KMS-11 (cell line): Measurements from ENCODE around the gene CRHR1.

Experiments used
- H2AFZ ChIP-seq: fragments of 200-600 bp; sonication (generic); 2 replicates; pipeline ENCODE4 v1.6.1; 2016; ENCODE audit warnings: antibody characterized with exemption, mixed run types, low read depth
- H3K27ac ChIP-seq: fragments of 200-600 bp; sonication (generic); 2 replicates; pipeline ENCODE4 v1.6.1; 2016; ENCODE audit warnings: mild to moderate bottlenecking, mixed run types
- H3K27me3 ChIP-seq: fragments of 200-600 bp; sonication (generic); 2 replicates; pipeline ENCODE4 v1.6.1; 2017; ENCODE audit warnings: mild to moderate bottlenecking, low read depth, mixed run types, moderate library complexity; ENCODE audit not compliant: insufficient read depth
- H3K36me3 ChIP-seq: fragments of 200-600 bp; sonication (generic); 2 replicates; pipeline ENCODE4 v1.6.1; 2017; ENCODE audit warnings: mild to moderate bottlenecking, mixed run types; ENCODE audit not compliant: insufficient read depth
- H3K4me1 ChIP-seq: fragments of 200-600 bp; sonication (generic); 2 replicates; pipeline ENCODE4 v1.6.1; 2016; ENCODE audit warnings: mild to moderate bottlenecking, low read depth, mixed run types; ENCODE audit not compliant: poor library complexity, severe bottlenecking
- H3K4me2 ChIP-seq: fragments of 200-600 bp; sonication (generic); 2 replicates; pipeline ENCODE4 v1.7.0; 2016; ENCODE audit warnings: mild to moderate bottlenecking, mixed run types
- H3K4me3 ChIP-seq: fragments of 200-600 bp; sonication (generic); IDR thresholded peaks from 2 replicates; pipeline ENCODE4 v1.6.1; 2017; ENCODE audit warnings: low read depth, low read length, mixed read lengths; ENCODE audit not compliant: insufficient read depth
- H3K79me2 ChIP-seq: fragments of 200-600 bp; sonication (generic); 2 replicates; pipeline ENCODE4 v1.6.1; 2016; ENCODE audit warnings: low read depth, mixed run types; ENCODE audit not compliant: insufficient read depth
- H3K9ac ChIP-seq: fragments of 200-600 bp; sonication (generic); 2 replicates; pipeline ENCODE4 v1.6.1; 2016; ENCODE audit warnings: mild to moderate bottlenecking, mixed run types
- H4K20me1 ChIP-seq: fragments of 200-600 bp; sonication (generic); 2 replicates; pipeline ENCODE4 v1.6.1; 2016; ENCODE audit warnings: mild to moderate bottlenecking, mixed run types; ENCODE audit not compliant: insufficient read depth
- CTCF ChIP-seq: fragments of 200-600 bp; sonication (generic); conservative IDR thresholded peaks from 2 replicates; pipeline ENCODE4 v1.6.1; 2017; ENCODE audit warnings: low read depth, mild to moderate bottlenecking, antibody characterized with exemption, low read length, moderate library complexity, mixed read lengths

CRHR1 gene

GRCh38 chr17:45750779-45751440, 33.2 kb upstream of the CRHR1 start:
- no peak for TF ChIP-seq CTCF
- H3K79me2 ChIP-seq = no peaks in the 10 kb centered on the region; the same call in 1 of the 2 replicates
- no peaks in the 10 kb centered on the region for H3K4me1 ChIP-seq
- no peak overlapping the region for H2AFZ ChIP-seq
- H3K27me3 ChIP-seq = peaks cover 70% of the 10 kb centered on the region; the same call in 1 of the 2 replicates
- H3K36me3 ChIP-seq = no peaks in the 10 kb centered on the region
- H4K20me1 ChIP-seq = no peaks in the 10 kb centered on the region
- no peak overlapping the region for H3K9ac ChIP-seq
- no peak overlapping the region for H3K4me3 ChIP-seq
- H3K27ac ChIP-seq = no peak overlapping the region
- H3K4me2 ChIP-seq = no peak overlapping the region

- Histone ChIP-seq H3K27me3 (peaks cover 74% of the 10 kb centered on the region; the same call in 1 of the 2 replicates), H3K79me2 (no peaks in the 10 kb centered on the region; the same call in 1 of the 2 replicates), H3K4me2 (no peak overlapping the region), H3K4me1 (no peaks in the 10 kb centered on the region), H2AFZ (no peak overlapping the region), H3K36me3 (no peaks in the 10 kb centered on the region), H3K9ac (no peak overlapping the region), H3K4me3 (no peak overlapping the region), H4K20me1 (no peaks in the 10 kb centered on the region), H3K27ac (no peak overlapping the region)
- TF ChIP-seq CTCF = no peak
Observed at GRCh38 chr17:45751466-45751865, 32.7 kb upstream of the CRHR1 start.

- Histone ChIP-seq H4K20me1 (no peaks in the 10 kb centered on the region), H3K27me3 (peaks cover 72% of the 10 kb centered on the region; the same call in 1 of the 2 replicates), H2AFZ (no peak overlapping the region), H3K9ac (no peak overlapping the region), H3K36me3 (no peaks in the 10 kb centered on the region), H3K4me2 (no peak overlapping the region), H3K27ac (no peak overlapping the region), H3K4me1 (no peaks in the 10 kb centered on the region), H3K4me3 (no peak overlapping the region), H3K79me2 (no peaks in the 10 kb centered on the region; the same call in 1 of the 2 replicates)
- TF ChIP-seq CTCF = no peak
Observed at GRCh38 chr17:45752246-45752645, 31.9 kb upstream of the CRHR1 start.

- H3K4me1 ChIP-seq = no peaks in the 10 kb centered on the region
- H3K79me2 ChIP-seq = no peaks in the 10 kb centered on the region
- no peak overlapping the region for H3K4me2 ChIP-seq
- no peak overlapping the region for H3K4me3 ChIP-seq
- no peaks in the 10 kb centered on the region for H4K20me1 ChIP-seq
- H3K27me3 ChIP-seq = peaks cover 63% of the 10 kb centered on the region; the same call in 1 of the 2 replicates
- H3K27ac ChIP-seq = no peak overlapping the region
- no peaks in the 10 kb centered on the region for H3K36me3 ChIP-seq
- H3K9ac ChIP-seq = no peak overlapping the region
- H2AFZ ChIP-seq = no peak overlapping the region
- TF ChIP-seq CTCF = no peak
Observed at GRCh38 chr17:45753645-45754225, 30.4 kb upstream of the CRHR1 start.
